ENCODE measurements around the gene GET3. TPM values are rescaled to one million over a fixed set of nuclear protein-coding genes. Genes with fewer than 3 reads are reported as not detected.

The GET3 gene
- total and polyA plus RNA-seq, 2 of the 4 experiments (the other 2 are of a cell fraction) = 129 to 152 TPM

GRCh38 chr19:12792853-12793289 lies 55.6 kb downstream of the GET3 start:
- no peak for DNase-seq
- peaks cover 20% of the 10 kb centered on the region for H4K20me1 ChIP-seq (ENCODE audit: insufficient read depth, low read length)
- H2AFZ ChIP-seq (replicated peaks; ENCODE audit: low read length, poor library complexity) = peak overlapping the region; percentile 81
- H3K14ac ChIP-seq (replicated peaks; ENCODE audit: low read depth, low read length) = peak overlapping the region; percentile 95
- peak overlapping the region; percentile 70 for H3K56ac ChIP-seq (ENCODE audit: extremely low read depth, insufficient read depth, low read length)
- no peaks in the 10 kb centered on the region; the same call in none of the 2 replicates for H3K9me1 ChIP-seq (ENCODE audit: insufficient read depth, low read length)
- intact Hi-C loops (cut with micrococcal nuclease) = no loop called here
- H3K27ac ChIP-seq (ENCODE audit: insufficient read depth, low read length) = peak overlapping the region; percentile 85
- no peak for TF ChIP-seq ELK1 (IDR thresholded peaks at IDR 0.05; ENCODE audit: borderline replicate concordance, low read depth, low read length)
- no peak for TF ChIP-seq RCOR1 (IDR thresholded peaks at IDR 0.05; ENCODE audit: insufficient replicate concordance, low read length)
- peak; percentile 44; the same call in 1 of the 2 replicates for TF ChIP-seq FOS (IDR thresholded peaks at IDR 0.05; ENCODE audit: low read depth, low read length)
- no peak for TF ChIP-seq MXI1 (IDR thresholded peaks at IDR 0.05; ENCODE audit: borderline replicate concordance, low read depth, low read length)
- peak; percentile 32; the same call in 1 of the 2 replicates for TF ChIP-seq MAZ (IDR thresholded peaks at IDR 0.05; ENCODE audit: borderline replicate concordance, low read depth, low read length)
- H3K4me1 ChIP-seq (ENCODE audit: control insufficient read depth, insufficient read depth, low read length) = peaks cover 19% of the 10 kb centered on the region
- peak overlapping the region; percentile 97 for H2AK9ac ChIP-seq (replicated peaks; ENCODE audit: low read depth, low read length, poor library complexity)
- no peaks in the 10 kb centered on the region for H3K27me3 ChIP-seq (ENCODE audit: control insufficient read depth, insufficient read depth, low read length)
- BruUV-seq (replicated peaks) = no TSS peak
- no peaks in the 10 kb centered on the region for H3K9me3 ChIP-seq (ENCODE audit: control insufficient read depth, insufficient read depth, low read length)
- peak overlapping the region; percentile 83 for H3K4ac ChIP-seq (ENCODE audit: low read depth, low read length)
- H4K8ac ChIP-seq (ENCODE audit: low read depth in 2 of 2, low read length in 2 of 2) = peak overlapping the region; percentile 10 to 88; a peak in 2 of 4 replicates
- peaks cover 0 to 39% of the 10 kb centered on the region in 2 experiments; a peak in 2 of 4 replicates for H3K79me1 ChIP-seq (ENCODE audit: low read depth in 1 of 2, low read length in 2 of 2)
- dilution Hi-C loops (cut with HindIII; ENCODE audit: low sequenced_read_pairs, unreplicated experiment) = no loop called here
- CTCF ChIA-PET = interaction anchor here (1.1 to 3.0 kb wide), 5 partner anchors 15 to 35 kb away, joined by 3 to 14 read pairs (median 8); no protein-coding TSS in a partner anchor
- peak overlapping the region; percentile 88 for H3K4me2 ChIP-seq (ENCODE audit: low read depth, low read length)
- peak overlapping the region; percentile 64; the same call in 1 of the 2 replicates for H4K91ac ChIP-seq (ENCODE audit: insufficient read depth, low read depth, low read length)
- peak overlapping the region; percentile 72 for H2AK5ac ChIP-seq (ENCODE audit: low read depth, low read length)
- in situ Hi-C loops (cut with MboI; ENCODE audit: low sequenced_read_pairs) = loop anchor here (25.0 kb wide), 1 partner anchor 1044 kb away; no protein-coding TSS in a partner anchor
- H2BK15ac ChIP-seq (ENCODE audit: low read depth, low read length) = no peak overlapping the region
- peak overlapping the region; percentile 64; the same call in 1 of the 2 replicates for H3K18ac ChIP-seq (ENCODE audit: low read depth, low read length)
- POLR2A ChIA-PET (ENCODE audit: unreplicated experiment) = interaction anchor here (0.6 to 2.4 kb wide), 5 partner anchors 10 to 243 kb away, joined by 3 to 11 read pairs (median 5); no protein-coding TSS in a partner anchor
- H3K4me3 ChIP-seq (ENCODE audit: insufficient read depth, low read depth, low read length) = peak overlapping the region; percentile 97
- WGBS, 2 experiments (ENCODE audit: extremely low coverage in 2 of 2, insufficient read length in 1 of 2) = no CpG with 5 or more reads among the region's 22 CpGs
- H3K9ac ChIP-seq (ENCODE audit: low read depth, low read length) = peak overlapping the region; percentile 80
- H2BK20ac ChIP-seq (ENCODE audit: low read depth, low read length) = no peak overlapping the region
- no peak for ATAC-seq (ENCODE audit: low read depth)
- H4K5ac ChIP-seq (ENCODE audit: low read depth, low read length) = peak overlapping the region; percentile 62; the same call in 1 of the 2 replicates
- peak overlapping the region; percentile 92 for H2BK5ac ChIP-seq (ENCODE audit: low read depth, low read length, poor library complexity, severe bottlenecking)
- peak overlapping the region; percentile 69 for H3K23ac ChIP-seq (ENCODE audit: low read depth, low read length)
- H2BK120ac ChIP-seq (ENCODE audit: low read depth, low read length) = peak overlapping the region; percentile 17; the same call in 1 of the 2 replicates
- no peaks in the 10 kb centered on the region for H3K36me3 ChIP-seq (ENCODE audit: control insufficient read depth, insufficient read depth, low read length)
